GM12873 (cell line): ENCODE data around the gene FNBP1L.

ENCODE experiments used
- CTCF ChIP-seq: IDR thresholded peaks from 2 replicates; pipeline ENCODE4 v1.5.1; 2012; ENCODE audit warnings: low read depth, mild to moderate bottlenecking, moderate library complexity, low read length, control low read depth; ENCODE audit not compliant: insufficient read depth; ENCODE audit errors: missing control alignments

FNBP1L gene

GRCh38 chr1:93533677-93534076 lies 85.8 kb downstream of the FNBP1L start:
- no peak for TF ChIP-seq CTCF

DNA sequence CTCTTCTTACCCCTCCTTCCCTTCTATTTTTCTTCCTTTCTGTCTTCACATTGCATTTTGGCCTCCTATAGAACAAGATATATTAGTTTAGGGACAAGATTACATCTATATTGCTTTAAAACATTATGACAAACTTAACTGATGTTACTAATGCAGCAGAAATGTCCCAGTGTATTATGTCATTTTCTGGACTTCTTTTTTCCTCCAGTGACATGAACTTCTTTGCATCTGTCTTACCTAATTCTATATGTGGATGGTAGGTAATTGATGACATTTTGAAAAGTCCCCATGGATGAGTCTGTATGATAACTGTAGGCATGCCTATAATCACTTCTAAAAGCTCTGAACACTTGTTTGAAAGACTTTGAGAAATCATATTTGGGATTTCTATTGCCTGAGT lies 89.5 kb downstream of the FNBP1L start:
- TF ChIP-seq CTCF: no peak

DNA sequence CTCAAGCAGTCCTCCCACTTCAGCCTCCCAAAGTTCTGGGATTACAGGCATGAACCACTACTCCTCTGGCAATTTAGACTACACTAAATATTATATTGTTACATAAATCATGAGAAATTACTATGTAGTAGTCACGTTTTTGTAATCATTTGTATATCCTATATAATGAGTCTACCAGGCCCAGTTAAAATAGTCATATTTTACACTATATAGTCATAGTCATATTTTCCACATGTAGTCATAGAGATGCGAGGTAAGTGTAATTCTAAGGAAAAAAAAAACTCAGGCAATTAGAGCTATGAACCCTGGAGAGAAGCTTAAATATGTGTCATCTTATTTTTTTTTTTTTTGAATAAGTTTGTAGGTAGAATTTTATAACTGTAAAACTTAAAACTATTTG lies 90.0 kb downstream of the FNBP1L start:
- TF ChIP-seq CTCF: no peak

GRCh38 chr1:93541045-93541444 lies 93.1 kb downstream of the FNBP1L start:
- no peak for TF ChIP-seq CTCF

DNA sequence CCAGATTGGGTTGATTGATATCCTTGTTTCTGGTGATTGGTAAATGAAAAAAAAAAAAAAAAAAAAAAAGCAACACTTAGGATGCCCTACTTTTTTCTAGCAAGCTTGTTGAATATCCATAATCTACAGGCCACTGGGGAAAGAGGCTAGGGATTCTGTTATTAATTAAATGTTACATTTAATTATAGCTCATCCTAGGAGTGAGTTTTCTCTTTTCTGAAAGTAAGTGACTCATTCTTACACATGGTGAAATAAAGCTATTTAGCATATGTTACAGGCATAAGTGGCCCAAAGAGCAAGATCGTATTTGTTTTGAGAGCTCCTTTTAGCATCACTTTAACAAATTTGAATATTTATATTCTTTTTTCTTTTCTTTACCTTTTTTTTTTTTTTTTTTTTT lies 94.5 kb downstream of the FNBP1L start:
- no peak for TF ChIP-seq CTCF

DNA sequence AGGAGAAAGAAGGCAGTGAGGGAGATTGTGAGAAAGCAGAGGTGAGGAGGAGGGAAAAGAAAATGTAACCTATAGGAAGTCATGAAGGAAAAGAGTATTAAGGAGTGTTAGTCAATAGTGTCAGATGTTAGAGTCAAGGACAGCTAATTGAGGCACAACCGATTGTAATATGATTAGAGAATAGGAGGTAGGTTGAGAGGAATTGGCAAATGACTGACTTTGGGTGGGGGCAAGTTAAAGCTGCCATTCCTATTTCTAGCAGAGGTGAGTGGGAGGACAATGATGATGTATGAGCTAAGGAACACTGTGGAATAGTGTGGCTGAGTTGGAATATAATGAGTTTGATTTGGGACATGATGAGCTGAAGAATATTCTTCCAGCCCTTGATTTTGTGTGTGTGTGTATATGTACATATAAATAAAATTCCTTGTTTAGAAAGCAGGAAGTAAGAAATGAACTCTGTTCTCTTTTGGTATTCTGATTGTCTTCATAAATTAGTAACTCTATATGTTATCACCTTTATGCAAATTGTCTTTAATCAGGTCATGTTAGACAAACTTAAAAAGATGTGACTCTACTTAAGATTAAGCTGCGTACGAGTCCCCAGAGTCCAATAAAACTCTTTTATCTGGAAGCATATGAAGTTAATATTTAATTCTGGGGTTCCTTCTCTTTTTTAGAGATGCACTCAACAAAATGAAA lies 98.4 kb downstream of the FNBP1L start:
- TF ChIP-seq CTCF: no peak

- no peak for TF ChIP-seq CTCF
These were observed 101.2 kb downstream of the FNBP1L start for GRCh38 chr1:93549131-93549530.
